K562 (cell line): ENCODE results near the gene KCNN4. TPM values are rescaled to one million over a fixed set of nuclear protein-coding genes. Genes with fewer than 3 reads are reported as not detected.

ENCODE experiments used
- ATAC-seq: fragments of 200-7000 bp; cut with Tn5 transposase; 3 replicates; pipeline ENCODE4 v1.9.1; 2020; ENCODE audit warnings: moderate library complexity
- BruUV-seq: library from RNA; stranded (reverse); fragments of 400-500 nt; replicated peaks from 2 replicates; lab custom pipeline; 2021; lab: Mats Ljungman, UMichigan
- CTCF ChIA-PET: fragments of 300-600 bp; formaldehyde crosslinking; extraction: SDS; loops from one replicate; lab custom pipeline; 2021; ENCODE audit warnings: low intra/inter-chr PET ratio; lab: Yijun Ruan, JAX
- POLR2A ChIA-PET: fragments of 300-600, 350-650 bp; sonication (Branson Sonifier 250); formaldehyde crosslinking; extraction: SDS; loops from one replicate; lab custom pipeline; 2021; ENCODE audit warnings: antibody characterized with exemption, inconsistent platforms; lab: Yijun Ruan, JAX
- DNase-seq, 4 experiments: peaks; one replicate each; pipeline versions ENCODE4 v3.0.0 to v3.0.0-alpha.2; 2011 to 2018; ENCODE audit warnings: low spot score in 3 of 4, mixed read lengths in 3 of 4; ENCODE audit errors: extremely low read depth in 1 of 4
- FAIRE-seq: peaks from 2 replicates; lab custom pipeline; 2011; peaks lifted over from hg19 to GRCh38; lab: Jason Lieb, UNC
- H2AFZ ChIP-seq: 2 replicates; pipeline ENCODE4 v1.6.0; 2011; ENCODE audit warnings: low read depth, low read length, control low read depth, inconsistent platforms
- H3K27ac ChIP-seq: fragments of 200-600 bp; 3 replicates; pipeline ENCODE4 v1.8.0; 2011; ENCODE audit warnings: low read depth, mild to moderate bottlenecking, control low read depth, inconsistent platforms, low read length, moderate library complexity, mixed read lengths; ENCODE audit errors: extremely low read depth
- H3K27me3 ChIP-seq, 2 experiments: fragments of 300-600 bp in 1 of 2; 2 replicates in 1 of 2; 3 replicates in 1 of 2; pipeline versions ENCODE4 v1.6.0 to v1.8.0; 2011; ENCODE audit warnings: inconsistent platforms in 2 of 2, low read length in 2 of 2, mild to moderate bottlenecking in 1 of 2, mixed read lengths in 1 of 2, moderate library complexity in 1 of 2; ENCODE audit not compliant: control insufficient read depth in 2 of 2, insufficient read depth in 2 of 2
- H3K36me3 ChIP-seq: fragments of 300-600 bp; 3 replicates; pipeline ENCODE4 v1.8.0; 2011; ENCODE audit warnings: mild to moderate bottlenecking, low read length, inconsistent platforms; ENCODE audit not compliant: control insufficient read depth, insufficient read depth
- H3K4me1 ChIP-seq, 2 experiments: fragments of 200-600 bp in 1 of 2; replicated peaks in 1 of 2; 2 replicates in 1 of 2; 3 replicates in 1 of 2; pipeline versions ENCODE4 v1.5.1 to v1.8.0; 2011; ENCODE audit warnings: inconsistent platforms in 2 of 2, low read length in 2 of 2, mild to moderate bottlenecking in 1 of 2, mixed read lengths in 1 of 2, moderate library complexity in 1 of 2; ENCODE audit not compliant: control insufficient read depth in 2 of 2, insufficient read depth in 2 of 2
- H3K4me2 ChIP-seq: 2 replicates; pipeline ENCODE4 v1.6.1; 2011; ENCODE audit warnings: low read length, control low read depth, inconsistent platforms, mixed read lengths; ENCODE audit not compliant: insufficient read depth
- H3K4me3 ChIP-seq: fragments of 200-600 bp; sonication (generic), shearing (Covaris generic); 2 replicates; pipeline ENCODE4 v1.5.1; 2016; ENCODE audit warnings: control low read depth, inconsistent platforms
- H3K79me2 ChIP-seq: fragments of 200-600 bp; 3 replicates; pipeline ENCODE4 v1.8.0; 2011; ENCODE audit warnings: low read length, inconsistent platforms; ENCODE audit not compliant: control insufficient read depth, insufficient read depth
- H3K9ac ChIP-seq, 2 experiments: 2 replicates each; pipeline versions ENCODE4 v1.6.0 to v1.6.1; 2011; ENCODE audit warnings: low read depth in 2 of 2, low read length in 2 of 2, control low read depth in 1 of 2, inconsistent platforms in 1 of 2, mild to moderate bottlenecking in 1 of 2, mixed read lengths in 1 of 2; ENCODE audit not compliant: insufficient read depth in 1 of 2
- H3K9me1 ChIP-seq: one replicate; pipeline ENCODE4 v1.6.0; 2011; ENCODE audit warnings: inconsistent platforms, mild to moderate bottlenecking, low read length, moderate library complexity; ENCODE audit not compliant: control insufficient read depth, insufficient read depth
- H3K9me3 ChIP-seq: replicated peaks from 2 replicates; pipeline ENCODE4 v1.5.1; 2011; ENCODE audit warnings: low read depth, low read length, inconsistent platforms; ENCODE audit not compliant: control insufficient read depth, insufficient read depth
- H4K20me1 ChIP-seq: replicated peaks from 2 replicates; pipeline ENCODE4 v1.6.1; 2011; ENCODE audit warnings: low read length, inconsistent platforms, mixed read lengths; ENCODE audit not compliant: control insufficient read depth, insufficient read depth
- CBFB ChIP-seq: sonication (generic); formaldehyde crosslinking; IDR thresholded peaks from 2 replicates; pipeline ENCODE4 v1.4.0; 2020; ENCODE audit warnings: mild to moderate bottlenecking, missing genetic modification reagents
- NFIC ChIP-seq: fragments of 450-650 bp; IDR thresholded peaks from 2 replicates; pipeline ENCODE4 v1.6.1; 2017; ENCODE audit warnings: mild to moderate bottlenecking, inconsistent platforms
- POLR2G ChIP-seq: fragments of 200-400 bp; formaldehyde crosslinking; IDR thresholded peaks from 2 replicates; pipeline ENCODE4 v1.6.1; 2017; ENCODE audit warnings: low read depth, mild to moderate bottlenecking, antibody characterized with exemption, low read length, moderate library complexity
- SUPT5H ChIP-seq: fragments of 450-650 bp; IDR thresholded peaks from 2 replicates; pipeline ENCODE4 v1.6.1; 2016
- ZBTB12 ChIP-seq: fragments of 250-450 bp; sonication (Bioruptor Pico); IDR thresholded peaks from 2 replicates; pipeline ENCODE4 v1.4.0; 2020
- WGBS: fragments of 100-300 bp; shearing (Covaris generic); methylation state at CpG from one replicate; pipeline ENCODE4 v1.1.6; 2016; ENCODE audit warnings: low coverage, mixed read lengths; ENCODE audit not compliant: insufficient coverage; ENCODE audit errors: missing lambda C conversion rate; 5-methylcytosine and 5-hydroxymethylcytosine counted together
- in situ Hi-C: fragments of 300-500 bp; cut with MboI; formaldehyde crosslinking; loops from 4 replicates; pipeline ENCODE4 v1.15.0; 2018; ENCODE audit warnings: inconsistent platforms, mixed read lengths
- intact Hi-C: fragments of 100-400 bp; cut with micrococcal nuclease; formaldehyde crosslinking; loops from 2 replicates; pipeline ENCODE4 v1.14.2; 2022
- polyA plus RNA-seq, 8 experiments: library from polyadenylated mRNA; depleted of rRNA in 4 of 8; stranded (reverse) in 5 of 8; unstranded in 3 of 8; fragments of >200 nt; fragmentation: Nextera tagmentation in 2 of 8; fragmentation: Illumina TruSeq in 1 of 8; extraction: Ambion mirVana in 2 of 8; extraction: Trizol in 1 of 8; gene quantifications; 2 replicates each; pipeline versions ENCODE4 v1.2.1 to v1.2.3, GENCODE V29; 2011 to 2014; ENCODE audit warnings: inconsistent platforms in 1 of 8, missing spikeins in 1 of 8
- total RNA-seq, 7 experiments: library from RNA; depleted of rRNA in 6 of 7; stranded (reverse); fragments of >200 nt in 6 of 7; fragmentation: Illumina TruSeq in 2 of 7; extraction: Trizol in 2 of 7; gene quantifications; 2 replicates each; pipeline versions ENCODE4 v1.2.1 to v1.2.3, GENCODE V29; 2011 to 2021; ENCODE audit warnings: low replicate concordance in 1 of 7
- TF ChIP-seq, protein P1 (sequence below): fragments of 450-650 bp; IDR thresholded peaks from 2 replicates; pipeline ENCODE4 v1.6.1; 2016; ENCODE audit warnings: low read depth, mild to moderate bottlenecking, moderate library complexity

KCNN4 gene
- total and polyA plus RNA-seq, 9 of the 15 experiments (the other 6 are each of a cell fraction or from before 2014, with no cell fraction given): 0.53 to 37.7 (median 25.9) TPM

GRCh38 chr19:43731846-43732245, 48.9 kb downstream of the KCNN4 start (continued):
- TF ChIP-seq, protein P1, sequence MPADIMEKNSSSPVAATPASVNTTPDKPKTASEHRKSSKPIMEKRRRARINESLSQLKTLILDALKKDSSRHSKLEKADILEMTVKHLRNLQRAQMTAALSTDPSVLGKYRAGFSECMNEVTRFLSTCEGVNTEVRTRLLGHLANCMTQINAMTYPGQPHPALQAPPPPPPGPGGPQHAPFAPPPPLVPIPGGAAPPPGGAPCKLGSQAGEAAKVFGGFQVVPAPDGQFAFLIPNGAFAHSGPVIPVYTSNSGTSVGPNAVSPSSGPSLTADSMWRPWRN: no peak

- 88% methylated on average over 11 of the region's 14 CpGs for WGBS
- Histone ChIP-seq H3K79me2 (no peaks in the 10 kb centered on the region), H2AFZ (no peak overlapping the region), H3K9me1 (peaks cover 4% of the 10 kb centered on the region), H3K27ac (no peak overlapping the region), H3K36me3 (peaks cover 74% of the 10 kb centered on the region), H4K20me1 (no peaks in the 10 kb centered on the region), H3K4me1 (no peaks in the 10 kb centered on the region), H3K27me3 (no peaks in the 10 kb centered on the region), H3K4me2 (no peak overlapping the region), H3K9ac (no peak overlapping the region; a peak in 1 of 4 replicates)
- no peak for ATAC-seq
- BruUV-seq: no TSS peak
- ChIA-PET POLR2A (interaction anchor here (0.6 to 1.3 kb wide), 2 partner anchors 21 to 24 kb away, joined by 4 read pairs; no protein-coding TSS in a partner anchor), CTCF (no interaction called here)
- no peak for DNase-seq
- in situ Hi-C loops: no loop called here
- intact Hi-C loops: no loop called here
- TF ChIP-seq ZBTB12 (CRISPR knock-in tag) (no peak), SUPT5H (no peak), NFIC (0 out of 2 replicates have a peak, but pooled peaks have one; percentile 24), POLR2G (0 out of 2 replicates have a peak, but pooled peaks have one; percentile 25), CBFB (CRISPR knock-in tag) (no peak)
- TF ChIP-seq, all 486 proteins: peak for 2
- H3K9me3 ChIP-seq: no peaks in the 10 kb centered on the region
- no peak overlapping the region for H3K4me3 ChIP-seq
- FAIRE-seq: no peak
Measured at GRCh38 chr19:43731346-43731745, 49.4 kb downstream of the KCNN4 start.
